ENCODE data around the gene DENND11. TPM values are rescaled to one million over a fixed set of nuclear protein-coding genes. Genes with fewer than 3 reads are reported as not detected.

Gene DENND11
- total RNA-seq, 2 experiments from 2014 or later, result 29.8 to 30.7 TPM

DNA sequence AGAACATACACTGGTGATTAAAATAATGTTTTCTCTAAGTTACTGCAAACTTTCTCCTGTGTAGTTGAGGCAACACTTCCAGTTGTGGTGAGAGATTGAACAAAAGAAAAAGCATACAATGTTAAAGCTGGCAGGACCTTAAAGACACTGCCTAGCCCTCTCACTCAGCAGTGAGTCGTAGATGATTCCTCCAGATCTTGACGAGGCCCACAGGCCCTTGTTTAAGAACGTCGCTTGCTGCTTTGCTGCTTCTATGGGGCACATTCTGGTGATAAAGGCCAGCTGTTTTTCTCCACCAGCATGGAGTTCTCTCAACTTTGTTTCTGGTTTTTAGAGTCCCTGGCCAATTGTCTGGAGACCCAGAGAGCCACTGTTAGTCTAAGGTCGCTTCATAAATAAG is 2.8 kb upstream of the DENND11 start:
- Mint-ChIP-seq H3K36me3 (ENCODE audit: low read depth) (peaks cover 3% of the 10 kb centered on the region), H3K27ac (no peak overlapping the region), H3K9me3 (no peaks in the 10 kb centered on the region), H3K27me3 (ENCODE audit: low read depth) (peaks cover 5% of the 10 kb centered on the region), H3K4me1 (ENCODE audit: low read depth) (peaks cover 16% of the 10 kb centered on the region), H3K4me3 (no peak overlapping the region)
- DNase-seq, result no peak
- CTCF ChIA-PET, result no interaction called here
- intact Hi-C loops (cut with micrococcal nuclease), result no loop called here

- intact Hi-C loops (cut with micrococcal nuclease), result no loop called here
- DNase-seq, result no peak
- CTCF ChIA-PET, result interaction anchor here (1.0 kb wide), 1 partner anchor 34 kb away, joined by 3 read pairs; the partner anchor contains the start of gene SSBP1
- H3K4me1 Mint-ChIP-seq (ENCODE audit: low read depth), result peaks cover 20% of the 10 kb centered on the region
- no peaks in the 10 kb centered on the region for H3K9me3 Mint-ChIP-seq
- no peak overlapping the region for H3K27ac Mint-ChIP-seq
- no peak overlapping the region for H3K4me3 Mint-ChIP-seq
- H3K27me3 Mint-ChIP-seq (ENCODE audit: low read depth), result peaks cover 5% of the 10 kb centered on the region
- H3K36me3 Mint-ChIP-seq (ENCODE audit: low read depth), result peaks cover 3% of the 10 kb centered on the region
Measured at GRCh38 chr7:141704112-141704511, 2.1 kb upstream of the DENND11 start.

DNA sequence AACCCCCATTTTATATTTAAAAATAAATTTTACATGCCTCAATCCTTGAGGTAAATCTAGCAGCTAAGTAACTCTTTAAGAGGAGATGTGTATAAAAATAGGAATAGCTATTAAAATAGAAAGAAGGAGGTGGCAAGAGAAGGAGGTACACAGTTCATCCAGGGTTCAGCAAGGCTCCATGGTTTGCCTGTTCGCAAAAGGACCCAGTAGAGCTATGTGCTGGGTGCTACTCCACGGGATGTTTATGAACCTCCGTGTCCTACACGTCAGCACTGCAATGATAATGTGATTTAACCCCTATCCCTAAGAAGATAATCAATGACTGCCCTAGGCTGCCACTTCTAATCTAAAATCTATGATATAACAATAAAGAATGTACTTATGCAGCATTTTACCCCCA is 926 bp upstream of the DENND11 start:
- CTCF ChIA-PET, result interaction anchor here (0.8 to 1.2 kb wide), 3 partner anchors 35 to 86 kb away, joined by 3 read pairs; partner anchors contain the start of gene SSBP1
- Mint-ChIP-seq H3K4me3 (peak overlapping the region; percentile 13), H3K27me3 (ENCODE audit: low read depth) (peaks cover 5% of the 10 kb centered on the region), H3K4me1 (ENCODE audit: low read depth) (peaks cover 33% of the 10 kb centered on the region), H3K36me3 (ENCODE audit: low read depth) (peaks cover 3% of the 10 kb centered on the region), H3K9me3 (no peaks in the 10 kb centered on the region), H3K27ac (no peak overlapping the region)
- intact Hi-C loops (cut with micrococcal nuclease), result no loop called here
- DNase-seq, result no peak

GRCh38 chr7:141701489-141702046 is 398 bp downstream of the DENND11 start:
- Mint-ChIP-seq H3K9me3 (no peaks in the 10 kb centered on the region), H3K36me3 (ENCODE audit: low read depth) (peaks cover 3% of the 10 kb centered on the region), H3K27me3 (ENCODE audit: low read depth) (peaks cover 5% of the 10 kb centered on the region), H3K4me3 (peak overlapping the region; percentile 76), H3K27ac (peak overlapping the region; percentile 39), H3K4me1 (ENCODE audit: low read depth) (peaks cover 45% of the 10 kb centered on the region)
- CTCF ChIA-PET, result interaction anchor here (0.9 to 1.2 kb wide), 4 partner anchors 36 to 50 kb away, joined by 3 to 9 read pairs (median 4); partner anchors contain the start of gene SSBP1
- DNase-seq, result peak; percentile 83
- intact Hi-C loops (cut with micrococcal nuclease), result loop anchor here (1.0 to 2.0 kb wide), 4 partner anchors 37 to 151 kb away; partner anchors contain the start of genes AGK and SSBP1

DNA sequence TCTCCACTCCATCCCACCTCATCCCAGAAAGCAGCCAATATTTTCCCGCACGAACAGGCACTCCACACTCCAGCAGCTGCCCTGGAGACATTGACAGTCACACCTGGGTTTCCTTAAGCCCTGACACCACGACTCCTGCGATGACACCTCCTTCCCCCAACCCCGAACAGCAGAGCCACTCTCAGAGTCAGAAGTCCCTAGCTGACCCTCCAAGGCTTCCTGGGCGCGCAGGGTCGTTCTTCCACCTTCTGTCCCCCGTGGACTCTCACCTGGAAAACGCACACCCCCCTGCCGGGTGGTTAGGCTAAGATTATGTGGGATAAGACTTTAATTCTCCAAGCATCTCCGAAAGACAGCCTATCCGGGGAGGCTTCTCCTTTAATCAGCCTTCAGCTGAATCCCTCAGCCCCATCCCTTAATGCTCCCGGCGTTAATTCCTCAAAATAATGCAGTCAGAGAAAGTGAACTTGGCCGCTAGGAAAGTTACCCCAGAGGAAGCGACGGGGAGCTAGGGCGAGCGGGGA is 1.1 kb downstream of the DENND11 start:
- peaks cover 3% of the 10 kb centered on the region for H3K36me3 Mint-ChIP-seq (ENCODE audit: low read depth)
- CTCF ChIA-PET, result interaction anchor here (0.6 to 1.5 kb wide), 5 partner anchors 10 to 49 kb away, joined by 3 to 9 read pairs (median 4); partner anchors contain the start of gene SSBP1
- peak overlapping the region; percentile 66 for H3K27ac Mint-ChIP-seq
- H3K9me3 Mint-ChIP-seq, result no peaks in the 10 kb centered on the region
- H3K4me1 Mint-ChIP-seq (ENCODE audit: low read depth), result peaks cover 49% of the 10 kb centered on the region
- peak; percentile 33 for DNase-seq
- peak overlapping the region; percentile 76 for H3K4me3 Mint-ChIP-seq
- intact Hi-C loops (cut with micrococcal nuclease), result loop anchor here (1.0 to 2.0 kb wide), 4 partner anchors 37 to 150 kb away; partner anchors contain the start of genes AGK and SSBP1
- peaks cover 5% of the 10 kb centered on the region for H3K27me3 Mint-ChIP-seq (ENCODE audit: low read depth)

- peak overlapping the region; percentile 76 for H3K4me3 Mint-ChIP-seq
- no peaks in the 10 kb centered on the region for H3K9me3 Mint-ChIP-seq
- peaks cover 3% of the 10 kb centered on the region for H3K36me3 Mint-ChIP-seq (ENCODE audit: low read depth)
- CTCF ChIA-PET, result interaction anchor here (0.6 to 1.5 kb wide), 4 partner anchors 9 to 49 kb away, joined by 3 to 9 read pairs (median 4); partner anchors contain the start of gene SSBP1
- H3K4me1 Mint-ChIP-seq (ENCODE audit: low read depth), result peaks cover 53% of the 10 kb centered on the region
- intact Hi-C loops (cut with micrococcal nuclease), result loop anchor here (2.0 kb wide), 2 partner anchors 136 to 150 kb away; partner anchors contain the start of gene AGK
- DNase-seq, result no peak
- H3K27me3 Mint-ChIP-seq (ENCODE audit: low read depth), result peaks cover 5% of the 10 kb centered on the region
- no peak overlapping the region for H3K27ac Mint-ChIP-seq
Measured at GRCh38 chr7:141700296-141700847, 1.6 kb downstream of the DENND11 start.

GRCh38 chr7:141699860-141700259 is 2.1 kb downstream of the DENND11 start:
- Mint-ChIP-seq H3K4me1 (ENCODE audit: low read depth) (peaks cover 55% of the 10 kb centered on the region), H3K27me3 (ENCODE audit: low read depth) (peaks cover 5% of the 10 kb centered on the region), H3K4me3 (peak overlapping the region; percentile 76), H3K36me3 (ENCODE audit: low read depth) (peaks cover 3% of the 10 kb centered on the region), H3K27ac (no peak overlapping the region), H3K9me3 (no peaks in the 10 kb centered on the region)
- no peak for DNase-seq
- CTCF ChIA-PET, result interaction anchor here (1.5 kb wide), 1 partner anchor 38 kb away, joined by 4 read pairs; the partner anchor contains the start of gene SSBP1
- intact Hi-C loops (cut with micrococcal nuclease), result loop anchor here (2.0 kb wide), 3 partner anchors 25 to 149 kb away; partner anchors contain the start of gene AGK

DNA sequence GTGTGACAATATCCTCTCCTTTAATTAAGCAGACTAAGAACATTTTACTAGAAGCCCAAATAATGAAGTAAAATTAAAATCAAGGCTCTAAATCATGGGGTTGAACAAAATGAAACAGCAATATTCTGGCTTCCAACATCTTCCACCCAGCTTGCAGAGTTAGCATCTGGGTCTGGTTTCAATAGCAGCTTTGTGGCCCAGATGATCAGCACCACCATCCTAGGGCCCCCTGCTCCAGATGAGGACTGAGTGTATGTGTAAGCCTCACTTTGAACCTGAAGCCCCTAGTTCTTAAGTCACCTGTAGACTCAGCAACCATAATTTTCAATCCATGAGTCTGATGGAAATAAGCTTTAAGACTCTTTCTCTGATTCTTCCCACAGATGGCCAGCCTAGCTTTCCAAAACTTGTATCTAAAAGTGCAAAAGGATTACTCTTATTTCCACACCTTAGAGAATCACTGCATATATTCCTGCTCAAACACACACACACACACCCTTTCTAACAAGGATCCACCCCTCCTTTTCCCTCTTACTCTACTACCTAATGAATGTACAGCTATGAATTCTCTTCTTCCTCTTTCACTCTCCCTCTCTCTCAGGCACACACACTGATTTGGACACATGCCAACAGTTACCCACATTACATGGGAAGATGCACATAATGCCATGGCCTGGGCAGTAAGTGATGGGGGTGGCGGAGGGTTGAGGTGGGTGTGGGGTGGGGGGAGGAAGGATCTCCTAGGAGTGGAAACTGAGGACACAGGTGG is 3.5 kb downstream of the DENND11 start:
- H3K4me3 Mint-ChIP-seq, result no peak overlapping the region
- no peak for DNase-seq
- peaks cover 60% of the 10 kb centered on the region for H3K4me1 Mint-ChIP-seq (ENCODE audit: low read depth)
- CTCF ChIA-PET, result interaction anchor here (0.8 to 1.5 kb wide), 2 partner anchors 39 to 43 kb away, joined by 4 to 7 read pairs; partner anchors contain the start of gene SSBP1
- H3K27me3 Mint-ChIP-seq (ENCODE audit: low read depth), result peaks cover 2% of the 10 kb centered on the region
- intact Hi-C loops (cut with micrococcal nuclease), result loop anchor here (2.0 kb wide), 1 partner anchor 24 kb away; no protein-coding TSS in a partner anchor
- H3K36me3 Mint-ChIP-seq (ENCODE audit: low read depth), result peaks cover 5% of the 10 kb centered on the region
- H3K27ac Mint-ChIP-seq, result no peak overlapping the region
- H3K9me3 Mint-ChIP-seq, result no peaks in the 10 kb centered on the region

- CTCF ChIA-PET, result interaction anchor here (0.7 to 1.5 kb wide), 2 partner anchors 22 to 40 kb away, joined by 3 to 7 read pairs; partner anchors contain the start of gene SSBP1
- Mint-ChIP-seq H3K27me3 (ENCODE audit: low read depth) (no peaks in the 10 kb centered on the region), H3K4me1 (ENCODE audit: low read depth) (peaks cover 60% of the 10 kb centered on the region), H3K4me3 (no peak overlapping the region), H3K27ac (no peak overlapping the region), H3K36me3 (ENCODE audit: low read depth) (peaks cover 5% of the 10 kb centered on the region), H3K9me3 (no peaks in the 10 kb centered on the region)
- intact Hi-C loops (cut with micrococcal nuclease), result no loop called here
- no peak for DNase-seq
Measured at GRCh38 chr7:141697211-141697871, 4.6 kb downstream of the DENND11 start.

DNA sequence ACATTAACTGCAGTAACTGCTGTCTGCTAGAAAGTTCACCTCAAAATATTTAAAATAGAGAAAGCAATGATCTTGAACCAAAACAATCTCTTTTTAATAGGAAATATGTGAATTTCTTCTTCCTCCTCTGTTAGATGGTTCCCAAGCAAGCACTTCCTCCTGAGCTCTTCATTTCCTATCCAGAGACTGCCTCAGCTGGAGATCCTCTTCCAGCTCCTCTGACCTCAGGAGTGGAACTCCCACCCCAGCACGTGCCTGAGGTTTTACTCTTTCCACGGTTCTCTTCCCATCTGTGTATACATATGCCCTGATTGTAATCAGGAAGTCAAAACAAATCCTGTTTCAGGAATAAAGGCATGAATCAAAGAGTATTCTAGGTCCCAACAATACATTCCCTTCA is 5.6 kb downstream of the DENND11 start:
- CTCF ChIA-PET, result interaction anchor here (1.3 to 1.4 kb wide), 2 partner anchors 11 to 42 kb away, joined by 3 to 5 read pairs; partner anchors contain the start of gene SSBP1
- Mint-ChIP-seq H3K36me3 (ENCODE audit: low read depth) (peaks cover 5% of the 10 kb centered on the region), H3K9me3 (no peaks in the 10 kb centered on the region), H3K4me3 (no peak overlapping the region), H3K27ac (no peak overlapping the region), H3K4me1 (ENCODE audit: low read depth) (peaks cover 62% of the 10 kb centered on the region), H3K27me3 (ENCODE audit: low read depth) (no peaks in the 10 kb centered on the region)
- DNase-seq, result no peak
- intact Hi-C loops (cut with micrococcal nuclease), result no loop called here

GRCh38 chr7:141695803-141696289 is 6.1 kb downstream of the DENND11 start:
- Mint-ChIP-seq H3K36me3 (ENCODE audit: low read depth) (peaks cover 5% of the 10 kb centered on the region), H3K4me1 (ENCODE audit: low read depth) (peaks cover 60% of the 10 kb centered on the region), H3K27ac (no peak overlapping the region), H3K27me3 (ENCODE audit: low read depth) (no peaks in the 10 kb centered on the region), H3K4me3 (no peak overlapping the region), H3K9me3 (no peaks in the 10 kb centered on the region)
- intact Hi-C loops (cut with micrococcal nuclease), result no loop called here
- no peak for DNase-seq
- CTCF ChIA-PET, result interaction anchor here (1.3 to 1.4 kb wide), 2 partner anchors 11 to 42 kb away, joined by 3 to 5 read pairs; partner anchors contain the start of gene SSBP1
